RWPE1 (cell line): ENCODE results near the gene SPRN.

ENCODE experiments used
- CTCF ChIA-PET: fragments of 350-600 bp; sonication (Branson Sonifier 250); formaldehyde crosslinking; extraction: SDS; loops from one replicate; lab custom pipeline; 2021; lab: Yijun Ruan, JAX
- POLR2A ChIA-PET: fragments of 400-600 bp; formaldehyde crosslinking; extraction: SDS; loops from one replicate; lab custom pipeline; 2020; ENCODE audit warnings: antibody characterized with exemption; ENCODE audit not compliant: low non-redundant PET; lab: Yijun Ruan, JAX
- DNase-seq: peaks from one replicate; pipeline ENCODE4 v3.0.0; 2012; ENCODE audit warnings: low spot score
- H3K27ac ChIP-seq: fragments of 450-650 bp; 2 replicates; pipeline ENCODE4 v1.5.1; 2017
- CTCF ChIP-seq: fragments of 450-650 bp; conservative IDR thresholded peaks from 2 replicates; pipeline ENCODE4 v1.5.1; 2017; ENCODE audit warnings: low read depth, mild to moderate bottlenecking

The SPRN gene

GRCh38 chr10:133465950-133466474 lies 41.6 kb upstream of the SPRN start:
- no peak for DNase-seq
- TF ChIP-seq CTCF = no peak
- H3K27ac ChIP-seq = no peak overlapping the region
- ChIA-PET CTCF (interaction anchor here (0.6 kb wide), 1 partner anchor 18 kb away, joined by 4 read pairs; no protein-coding TSS in a partner anchor), POLR2A (interaction anchor here (0.6 kb wide), 1 partner anchor 9 kb away, joined by 3 read pairs; no protein-coding TSS in a partner anchor)

GRCh38 chr10:133465191-133465949 lies 40.9 kb upstream of the SPRN start:
- CTCF ChIA-PET = interaction anchor here (0.6 kb wide), 1 partner anchor 32 kb away, joined by 3 read pairs; no protein-coding TSS in a partner anchor
- POLR2A ChIA-PET = interaction anchor here (0.6 kb wide), 1 partner anchor 8 kb away, joined by 3 read pairs; no protein-coding TSS in a partner anchor
- TF ChIP-seq CTCF = no peak
- DNase-seq = no peak
- no peak overlapping the region for H3K27ac ChIP-seq

GRCh38 chr10:133464582-133465031 lies 40.2 kb upstream of the SPRN start:
- no peak overlapping the region for H3K27ac ChIP-seq
- no peak for TF ChIP-seq CTCF
- DNase-seq = no peak
- ChIA-PET CTCF (interaction anchor here (0.6 kb wide), 1 partner anchor 33 kb away, joined by 3 read pairs; no protein-coding TSS in a partner anchor), POLR2A (no interaction called here)

- CTCF ChIA-PET = no interaction called here
- no peak for TF ChIP-seq CTCF
- POLR2A ChIA-PET = no interaction called here
These were observed 38.3 kb upstream of the SPRN start for GRCh38 chr10:133462512-133463305.

GRCh38 chr10:133461841-133462240 lies 37.4 kb upstream of the SPRN start:
- no peak for DNase-seq
- no peak overlapping the region for H3K27ac ChIP-seq
- TF ChIP-seq CTCF = no peak
- ChIA-PET POLR2A (no interaction called here), CTCF (no interaction called here)

More at GRCh38 chr10:133462512-133463305, 38.3 kb upstream of the SPRN start:
- no peak for DNase-seq
- no peak overlapping the region for H3K27ac ChIP-seq

- no peak for TF ChIP-seq CTCF
- DNase-seq = no peak
- CTCF ChIA-PET = no interaction called here
- no peak overlapping the region for H3K27ac ChIP-seq
- POLR2A ChIA-PET = no interaction called here
These were observed 36.6 kb upstream of the SPRN start for GRCh38 chr10:133461027-133461426.
